H1 (cell line): ENCODE results near the gene SLC15A1. TPM values are rescaled to one million over a fixed set of nuclear protein-coding genes. Genes with fewer than 3 reads are reported as not detected.

Experiments
- CTCF ChIA-PET: fragments of 300-600 bp; sonication (Branson Sonifier 250); formaldehyde crosslinking; loops from one replicate; lab custom pipeline; 2021; ENCODE audit not compliant: partially characterized antibody; lab: Charles Lee
- POLR2A ChIA-PET: fragments of 300-600 bp; sonication (Branson Sonifier 250); formaldehyde crosslinking; loops from one replicate; lab custom pipeline; 2021; ENCODE audit warnings: inconsistent platforms; ENCODE audit not compliant: partially characterized antibody; lab: Charles Lee
- DNase-seq, 2 experiments: peaks; one replicate each; pipeline versions ENCODE4 v3.0.0 to v3.0.0-alpha.2; 2010 to 2022; ENCODE audit warnings: low spot score in 2 of 2, low read depth in 1 of 2, mixed read lengths in 1 of 2
- FAIRE-seq: peaks from 2 replicates; lab custom pipeline; 2011; peaks lifted over from hg19 to GRCh38; lab: Jason Lieb, UNC
- H2AFZ ChIP-seq: 2 replicates; pipeline ENCODE4 v1.8.1; 2012; ENCODE audit warnings: low read length, inconsistent platforms
- H2AK5ac ChIP-seq: 2 replicates; pipeline ENCODE4 v1.6.1; 2013; ENCODE audit warnings: low read depth, low read length
- H2BK120ac ChIP-seq: replicated peaks from 2 replicates; pipeline ENCODE3; 2013; ENCODE audit warnings: low read depth, low read length, inconsistent platforms
- H2BK12ac ChIP-seq: 2 replicates; pipeline ENCODE4 v1.6.1; 2013; ENCODE audit warnings: low read depth, low read length
- H2BK15ac ChIP-seq: 2 replicates; pipeline ENCODE4 v1.6.1; 2013; ENCODE audit warnings: low read length
- H2BK20ac ChIP-seq: 2 replicates; pipeline ENCODE4 v1.6.1; 2013; ENCODE audit warnings: low read length
- H2BK5ac ChIP-seq: 2 replicates; pipeline ENCODE4 v1.6.1; 2013; ENCODE audit warnings: low read depth, low read length
- H3K14ac ChIP-seq: 2 replicates; pipeline ENCODE4 v1.6.1; 2013; ENCODE audit warnings: inconsistent platforms; ENCODE audit not compliant: insufficient read length
- H3K18ac ChIP-seq: 2 replicates; pipeline ENCODE4 v1.6.1; 2013; ENCODE audit warnings: low read length; ENCODE audit errors: extremely low read depth
- H3K23ac ChIP-seq: 2 replicates; pipeline ENCODE4 v1.6.1; 2013; ENCODE audit warnings: inconsistent platforms; ENCODE audit not compliant: insufficient read length
- H3K23me2 ChIP-seq: 2 replicates; pipeline ENCODE4 v1.6.1; 2013; ENCODE audit warnings: low read depth, low read length
- H3K27ac ChIP-seq: 2 replicates; pipeline ENCODE4 v1.6.1; 2011; ENCODE audit warnings: low read depth, low read length, inconsistent platforms
- H3K27me3 ChIP-seq, 4 experiments: replicated peaks in 1 of 4; 1 replicate in 1 of 4; 2 replicates in 3 of 4; pipeline versions ENCODE4 v1.6.1 to v1.8.1; 2011 to 2013; ENCODE audit warnings: low read length in 3 of 4, mild to moderate bottlenecking in 3 of 4, inconsistent platforms in 2 of 4, mixed read lengths in 2 of 4, moderate library complexity in 1 of 4; ENCODE audit not compliant: control insufficient read depth in 3 of 4, insufficient read depth in 3 of 4; ENCODE audit errors: extremely low read depth in 1 of 4
- H3K36me3 ChIP-seq, 4 experiments: 2 replicates each; pipeline versions ENCODE4 v1.6.1 to v1.8.1; 2011 to 2013; ENCODE audit warnings: mild to moderate bottlenecking in 4 of 4, low read length in 3 of 4, moderate library complexity in 2 of 4, control low read depth in 1 of 4, inconsistent platforms in 1 of 4; ENCODE audit not compliant: insufficient read depth in 4 of 4, control insufficient read depth in 2 of 4
- H3K4ac ChIP-seq: replicated peaks from 2 replicates; pipeline ENCODE3; 2013; ENCODE audit warnings: low read length, low read depth, mixed read lengths, inconsistent platforms; ENCODE audit not compliant: insufficient read length
- H3K4me1 ChIP-seq, 4 experiments: replicated peaks in 1 of 4; 1 replicate in 1 of 4; 2 replicates in 3 of 4; pipeline versions ENCODE4 v1.6.1 to v1.8.1; 2011 to 2013; ENCODE audit warnings: low read length in 3 of 4, inconsistent platforms in 2 of 4, mixed read lengths in 1 of 4; ENCODE audit not compliant: insufficient read depth in 4 of 4, control insufficient read depth in 3 of 4
- H3K4me2 ChIP-seq, 2 experiments: 2 replicates each; pipeline versions ENCODE4 v1.6.1 to v1.8.1; 2011 to 2013; ENCODE audit warnings: low read depth in 2 of 2, low read length in 2 of 2, control low read depth in 1 of 2, inconsistent platforms in 1 of 2, mild to moderate bottlenecking in 1 of 2; ENCODE audit not compliant: insufficient read depth in 1 of 2
- H3K4me3 ChIP-seq, 4 experiments: fragments of 200-600, 300-600 bp in 1 of 4; sonication (generic), shearing (Covaris generic), sonication (Bioruptor Twin) in 1 of 4; 2 replicates each; pipeline versions ENCODE4 v1.5.1 to v1.8.1; 2011 to 2016; ENCODE audit warnings: low read length in 4 of 4, low read depth in 3 of 4, control low read depth in 2 of 4, inconsistent platforms in 2 of 4, mild to moderate bottlenecking in 2 of 4, mixed read lengths in 1 of 4, moderate library complexity in 1 of 4; ENCODE audit not compliant: insufficient read depth in 2 of 4; ENCODE audit errors: extremely low read depth in 1 of 4
- H3K56ac ChIP-seq: replicated peaks from 2 replicates; pipeline ENCODE3; 2013; ENCODE audit warnings: low read depth, mild to moderate bottlenecking, mixed read lengths, low read length, inconsistent platforms; ENCODE audit not compliant: insufficient read length
- H3K79me1 ChIP-seq: 2 replicates; pipeline ENCODE4 v1.6.1; 2013; ENCODE audit warnings: low read depth, low read length, control low read depth
- H3K79me2 ChIP-seq, 2 experiments: 2 replicates each; pipeline versions ENCODE4 v1.6.1 to v1.8.1; 2012 to 2013; ENCODE audit warnings: low read length in 2 of 2, mild to moderate bottlenecking in 2 of 2, inconsistent platforms in 1 of 2; ENCODE audit not compliant: insufficient read depth in 2 of 2, control insufficient read depth in 1 of 2
- H3K9ac ChIP-seq, 4 experiments: replicated peaks in 1 of 4; 1 replicate in 1 of 4; 2 replicates in 3 of 4; pipeline versions ENCODE4 v1.6.1 to v1.8.1; 2011 to 2013; ENCODE audit warnings: low read depth in 3 of 4, low read length in 3 of 4, control low read depth in 2 of 4, mild to moderate bottlenecking in 2 of 4, moderate library complexity in 2 of 4, inconsistent platforms in 1 of 4; ENCODE audit errors: extremely low read depth in 1 of 4
- H3K9me3 ChIP-seq, 2 experiments: 2 replicates each; pipeline versions ENCODE4 v1.6.1 to v1.8.1; 2012 to 2013; ENCODE audit warnings: mild to moderate bottlenecking in 2 of 2, moderate library complexity in 2 of 2, control low read depth in 1 of 2, inconsistent platforms in 1 of 2, low read depth in 1 of 2, low read length in 1 of 2, mixed read lengths in 1 of 2; ENCODE audit not compliant: insufficient read depth in 2 of 2
- H4K20me1 ChIP-seq, 2 experiments: replicated peaks in 1 of 2; 2 replicates each; pipeline versions ENCODE3 to v1.8.1; 2011 to 2013; ENCODE audit warnings: inconsistent platforms in 2 of 2, low read length in 2 of 2, mild to moderate bottlenecking in 1 of 2; ENCODE audit not compliant: insufficient read depth in 2 of 2, control insufficient read depth in 1 of 2
- H4K5ac ChIP-seq: 2 replicates; pipeline ENCODE4 v1.6.1; 2013; ENCODE audit warnings: low read length, low read depth, mixed read lengths, inconsistent platforms; ENCODE audit not compliant: insufficient read length
- H4K8ac ChIP-seq: 2 replicates; pipeline ENCODE4 v1.8.0; 2013; ENCODE audit warnings: mild to moderate bottlenecking, moderate library complexity, low read length, inconsistent platforms; ENCODE audit not compliant: insufficient read depth; ENCODE audit errors: extremely low read depth
- H4K91ac ChIP-seq: replicated peaks from 2 replicates; pipeline ENCODE3; 2013; ENCODE audit warnings: low read length, mixed read lengths, inconsistent platforms; ENCODE audit not compliant: insufficient read length
- BRCA1 ChIP-seq: IDR thresholded peaks from 2 replicates; pipeline ENCODE4 v1.6.1; 2012; ENCODE audit warnings: low read depth, low read length, improper control_type of control experiment
- CBX5 ChIP-seq: fragments of 300-800, 300-1000 bp; sonication (generic); IDR thresholded peaks from 2 replicates; pipeline ENCODE4 v1.7.1; 2016; ENCODE audit warnings: antibody characterized with exemption, low read length, low read depth
- CHD1 ChIP-seq: IDR thresholded peaks from 2 replicates; pipeline ENCODE4 v1.6.1; 2012; ENCODE audit warnings: low read depth, low read length, improper control_type of control experiment
- FOSL1 ChIP-seq: IDR thresholded peaks from 2 replicates; pipeline ENCODE4 v1.6.1; 2011; ENCODE audit warnings: mild to moderate bottlenecking, low read depth, low read length, moderate library complexity; ENCODE audit not compliant: insufficient read depth
- HDAC2 ChIP-seq, 2 experiments: fragments of 300-600 bp in 1 of 2; sonication (generic) in 1 of 2; IDR thresholded peaks; 2 replicates each; pipeline ENCODE4 v1.6.1; 2011 to 2012; ENCODE audit warnings: low read depth in 2 of 2, low read length in 2 of 2, mild to moderate bottlenecking in 2 of 2, moderate library complexity in 2 of 2, borderline replicate concordance in 1 of 2, inconsistent platforms in 1 of 2
- KDM1A ChIP-seq: fragments of 200-600, 300-600 bp; sonication (generic); IDR thresholded peaks from 2 replicates; pipeline ENCODE4 v1.7.1; 2016; ENCODE audit warnings: mild to moderate bottlenecking, low read length, borderline replicate concordance
- KDM5A ChIP-seq: fragments of 200-600 bp; IDR thresholded peaks from 2 replicates; pipeline ENCODE4 v1.7.1; 2012; ENCODE audit warnings: mild to moderate bottlenecking, low read length, inconsistent platforms, mixed read lengths
- SP1 ChIP-seq: IDR thresholded peaks from 2 replicates; pipeline ENCODE4 v1.6.1; 2011; ENCODE audit warnings: low read depth, low read length
- TBP ChIP-seq: IDR thresholded peaks from 2 replicates; pipeline ENCODE4 v1.6.1; 2011; ENCODE audit warnings: low read depth, low read length, improper control_type of control experiment
- WGBS, 2 experiments: shearing (Covaris generic) in 1 of 2; methylation state at CpG; one replicate each; pipeline versions ENCODE4 v1.1.6 to v1.1.7; 2013 to 2015; ENCODE audit warnings: low lambda C conversion rate in 2 of 2, mixed read lengths in 2 of 2, inconsistent platforms in 1 of 2, low coverage in 1 of 2, missing lambda C conversion rate in 1 of 2; ENCODE audit not compliant: insufficient replicate concordance in 2 of 2, insufficient coverage in 1 of 2, insufficient read length in 1 of 2; ENCODE audit errors: extremely low coverage in 1 of 2, missing lambda C conversion rate in 1 of 2; 5-methylcytosine and 5-hydroxymethylcytosine counted together
- polyA plus RNA-seq, 7 experiments: library from polyadenylated mRNA; depleted of rRNA in 3 of 7; stranded (reverse) in 5 of 7; unstranded in 2 of 7; fragments of >200 nt in 5 of 7; fragments of 200-250 nt in 2 of 7; gene quantifications; 1 replicate in 5 of 7; 2 replicates in 1 of 7; 4 replicates in 1 of 7; pipeline versions ENCODE4 v1.2.1 to v1.2.3, GENCODE V29; 2011 to 2013; ENCODE audit warnings: missing spikeins in 2 of 7, mixed read lengths in 2 of 7
- total RNA-seq: library from RNA; stranded (reverse); fragmentation: NEBNext Ultra II Directional; extraction: Animal tissue kit (Norgen Biotek cat#: 25700); gene quantifications from 2 replicates; pipeline ENCODE4 v1.2.1, GENCODE V29; 2021

The SLC15A1 gene
- total and polyA plus RNA-seq, 2 of the 8 experiments (the other 6 are each of a cell fraction or from before 2014, with no cell fraction given), result 1.3 to 2.4 TPM

DNA sequence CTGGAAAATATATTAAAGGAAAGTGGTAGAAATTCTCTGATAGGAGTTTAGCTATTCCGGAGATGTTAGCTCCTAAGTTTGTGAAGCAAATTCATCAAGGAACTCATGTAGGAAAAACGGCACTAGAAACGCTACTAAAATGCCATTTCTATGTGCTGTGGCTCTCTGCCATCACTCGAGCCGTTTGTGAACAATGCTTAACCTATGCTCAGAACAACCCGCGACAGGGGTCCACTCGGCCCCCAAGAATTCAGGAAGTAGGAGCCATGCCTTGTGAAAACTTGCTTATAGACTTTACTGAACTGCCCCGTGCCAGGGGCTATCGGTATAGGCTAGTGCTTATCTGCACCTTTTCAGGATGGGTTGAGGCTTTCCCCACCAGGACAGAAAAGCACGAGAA lies 14.2 kb upstream of the SLC15A1 start:
- Histone ChIP-seq H4K5ac (no peak overlapping the region), H3K4me3 (no peak overlapping the region), H3K79me1 (no peaks in the 10 kb centered on the region), H3K36me3 (no peaks in the 10 kb centered on the region), H2BK120ac (no peak overlapping the region), H4K91ac (no peak overlapping the region), H3K18ac (no peak overlapping the region), H2BK12ac (no peak overlapping the region), H2BK5ac (no peak overlapping the region), H3K4me1 (peaks cover 0 to 4% (median 1%) of the 10 kb centered on the region in 4 experiments; a peak in 2 of 7 replicates), H3K23ac (no peak overlapping the region), H2AK5ac (no peak overlapping the region), H3K9me3 (no peaks in the 10 kb centered on the region), H3K79me2 (no peaks in the 10 kb centered on the region), H3K14ac (no peak overlapping the region), H4K20me1 (no peaks in the 10 kb centered on the region), H3K9ac (no peak overlapping the region), H3K4me2 (no peak overlapping the region), H4K8ac (no peak overlapping the region), H2AFZ (no peak overlapping the region), H3K27me3 (peaks cover 0 to 2% (median 0%) of the 10 kb centered on the region in 4 experiments; a peak in 1 of 7 replicates), H2BK15ac (no peak overlapping the region), H3K23me2 (no peaks in the 10 kb centered on the region), H3K27ac (no peak overlapping the region), H2BK20ac (no peak overlapping the region), H3K56ac (no peak overlapping the region), H3K4ac (no peak overlapping the region)
- WGBS, 2 experiments, result 91% methylated on average over 11 of the region's 11 CpGs; no CpG with 5 or more reads in 1 of the 2 experiments
- DNase-seq, result no peak
- ChIA-PET POLR2A (interaction anchor here (1.4 kb wide), 1 partner anchor 19 kb away, joined by 3 read pairs; no protein-coding TSS in a partner anchor), CTCF (interaction anchor here (0.6 to 3.4 kb wide), 8 partner anchors 10 to 365 kb away, joined by 3 to 10 read pairs (median 3); no protein-coding TSS in a partner anchor)
- no peak for TF ChIP-seq BRCA1
- TF ChIP-seq HDAC2 (IDR thresholded peaks at IDR 0.05; ENCODE audit: borderline replicate concordance in 1 of 2, low read depth in 2 of 2, low read length in 2 of 2), result no peak
- TF ChIP-seq TBP, result no peak
- no peak for TF ChIP-seq KDM1A
- no peak for TF ChIP-seq FOSL1
- TF ChIP-seq CHD1, result no peak
- TF ChIP-seq KDM5A, result no peak
- TF ChIP-seq SP1, result no peak
- TF ChIP-seq CBX5, result no peak
- FAIRE-seq, result no peak
